HG02884 (cell line): Measurements from ENCODE around the gene ADARB1.

ENCODE experiments used
- ATAC-seq: cut with Tn5 transposase; IDR thresholded peaks from one replicate; pipeline ENCODE4 v1.9.1; 2021; ENCODE audit warnings: mild to moderate bottlenecking, moderate library complexity; ENCODE audit not compliant: unreplicated experiment

ADARB1 gene

DNA sequence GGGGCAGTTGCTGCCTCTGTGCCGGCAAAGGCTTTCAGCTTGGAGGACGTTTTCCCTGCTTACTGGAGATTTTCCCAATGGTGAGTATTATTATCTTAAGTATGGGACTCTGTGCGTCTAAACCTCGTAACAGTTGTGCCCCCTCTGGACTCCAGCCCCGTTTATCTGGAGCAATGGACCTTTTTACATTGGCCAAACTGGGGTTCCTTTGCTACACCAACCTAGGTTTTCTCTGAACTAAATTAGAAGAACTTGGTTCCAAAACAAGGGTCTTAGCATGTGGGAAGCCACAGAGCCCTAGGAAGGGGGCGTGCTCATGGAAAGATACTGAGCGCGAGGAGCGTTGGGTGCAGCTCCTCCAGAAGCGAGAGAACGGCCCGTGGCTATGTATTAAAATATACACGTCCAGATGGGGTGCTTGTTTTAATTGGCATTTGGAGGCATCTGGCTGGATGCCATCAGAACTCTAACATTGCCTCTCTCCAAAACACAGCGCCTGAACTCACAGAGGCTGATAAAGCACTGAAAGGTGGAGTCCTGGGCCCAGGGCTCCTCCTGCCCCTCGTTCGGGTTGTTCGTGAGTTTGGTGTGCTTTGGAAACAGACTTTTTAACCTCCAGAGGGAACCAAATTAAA, 184.9 kb downstream of the ADARB1 start:
- no peak for ATAC-seq

DNA sequence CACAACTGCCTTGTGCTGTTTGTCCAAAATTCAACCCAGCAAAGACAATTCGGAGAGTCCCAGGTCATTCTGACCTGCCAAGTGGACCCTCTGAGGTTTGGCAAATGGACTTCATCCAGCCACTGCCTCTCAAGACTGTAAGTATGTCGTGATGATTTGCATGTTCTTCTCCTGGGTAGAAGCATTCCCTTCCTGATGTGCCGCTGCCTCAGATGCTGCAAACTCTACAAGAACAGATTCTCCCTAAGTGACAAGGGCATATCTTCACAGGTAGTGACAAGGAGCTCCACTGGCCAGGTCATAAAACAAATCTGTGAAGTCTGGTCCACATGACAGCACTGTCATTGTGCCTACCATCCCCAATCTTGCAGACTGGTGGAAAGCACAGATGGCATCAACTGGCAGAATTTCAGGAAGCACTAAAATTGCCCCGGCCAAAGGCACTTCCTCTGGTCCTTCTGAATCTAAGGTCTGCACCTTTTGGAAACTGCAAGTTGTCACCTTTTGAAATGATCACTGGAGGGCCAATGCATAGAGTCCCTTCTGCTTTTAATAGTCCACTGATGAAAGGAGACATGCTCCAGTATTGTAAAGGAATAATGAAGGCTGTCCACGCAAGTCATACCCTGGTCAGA, 185.9 kb downstream of the ADARB1 start:
- ATAC-seq: no peak

DNA sequence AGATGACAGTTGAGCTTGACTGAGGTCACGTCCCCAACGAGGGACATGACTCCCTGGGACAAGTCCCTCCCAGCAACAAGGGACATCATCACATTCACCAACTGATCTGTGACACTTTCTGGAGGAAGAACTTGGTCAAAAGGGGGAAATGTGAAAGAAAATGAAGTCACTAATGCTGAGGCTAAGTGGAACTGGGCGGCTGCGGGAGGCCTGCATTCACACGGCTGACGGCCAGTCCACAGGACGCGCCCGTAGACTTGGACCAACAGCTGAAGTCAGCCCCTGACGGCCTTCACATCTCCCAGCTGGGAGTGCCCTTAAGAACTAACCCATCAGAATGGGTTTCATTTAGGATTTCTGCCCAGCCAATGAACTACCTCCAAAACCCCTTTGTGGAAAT, 186.7 kb downstream of the ADARB1 start:
- no peak for ATAC-seq

DNA sequence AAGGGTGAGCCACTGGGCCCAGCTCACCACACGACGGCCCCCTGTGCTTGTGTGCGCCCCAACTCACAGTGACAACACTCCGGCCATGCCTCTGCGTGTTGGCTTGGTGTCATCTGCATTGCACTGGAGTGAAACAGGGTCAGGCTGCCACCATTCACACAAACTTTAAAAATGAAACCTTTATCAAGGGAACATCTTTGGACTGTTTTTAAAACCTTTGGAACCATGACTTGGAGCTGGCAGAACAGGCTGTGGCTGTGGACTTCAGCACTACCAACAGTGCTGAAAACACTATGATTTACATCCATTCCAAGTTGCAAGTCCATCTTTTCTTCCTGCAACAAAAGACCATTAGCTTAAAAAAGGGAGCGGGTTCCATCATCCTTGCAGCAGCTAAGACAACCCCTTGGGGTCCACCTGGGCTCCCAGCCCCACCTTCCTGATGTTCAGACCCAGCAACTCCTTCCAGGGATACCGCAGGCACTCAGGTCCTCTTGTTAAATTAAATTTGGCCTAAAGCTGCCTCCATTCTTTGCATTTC, 187.7 kb downstream of the ADARB1 start:
- ATAC-seq: no peak

DNA sequence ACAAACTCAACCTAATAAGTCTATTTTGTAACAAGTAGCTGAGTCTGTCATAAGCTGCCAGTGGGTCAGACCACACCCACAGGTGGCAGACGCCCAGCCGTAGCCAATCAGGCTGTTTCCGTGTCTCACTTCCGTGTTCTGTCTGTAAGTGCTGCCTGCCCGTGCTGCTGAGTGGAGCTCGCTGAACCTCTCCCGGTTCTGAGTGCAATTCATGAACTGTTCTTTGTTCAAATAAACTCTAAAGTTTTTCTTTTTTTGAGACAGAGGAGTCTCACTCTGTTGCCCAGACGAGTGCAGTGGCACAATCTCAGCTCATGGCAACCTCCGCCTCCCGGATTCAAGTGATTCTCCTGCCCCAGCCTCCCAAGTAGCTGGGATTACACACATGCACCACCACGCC, 188.2 kb downstream of the ADARB1 start:
- ATAC-seq: no peak

DNA sequence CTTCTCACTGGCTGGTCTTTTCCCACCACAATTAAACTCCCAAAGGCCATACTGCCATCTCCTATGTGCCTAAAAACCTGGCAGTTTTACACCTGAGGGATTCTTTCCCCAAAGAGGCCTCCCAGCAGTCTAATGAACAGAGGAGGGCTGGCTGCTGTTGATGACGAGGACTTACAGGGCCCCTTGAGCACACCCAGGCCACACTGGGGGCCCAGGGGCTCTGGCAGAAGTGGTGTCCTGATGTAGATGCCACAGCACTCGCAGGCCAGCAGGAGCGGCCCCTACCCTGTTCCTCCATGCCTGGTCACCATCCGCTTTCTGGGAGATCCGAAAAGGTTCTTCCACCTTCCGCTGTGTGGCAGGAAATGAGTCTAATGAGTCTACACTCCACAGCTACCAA, 189.2 kb downstream of the ADARB1 start:
- ATAC-seq: no peak

DNA sequence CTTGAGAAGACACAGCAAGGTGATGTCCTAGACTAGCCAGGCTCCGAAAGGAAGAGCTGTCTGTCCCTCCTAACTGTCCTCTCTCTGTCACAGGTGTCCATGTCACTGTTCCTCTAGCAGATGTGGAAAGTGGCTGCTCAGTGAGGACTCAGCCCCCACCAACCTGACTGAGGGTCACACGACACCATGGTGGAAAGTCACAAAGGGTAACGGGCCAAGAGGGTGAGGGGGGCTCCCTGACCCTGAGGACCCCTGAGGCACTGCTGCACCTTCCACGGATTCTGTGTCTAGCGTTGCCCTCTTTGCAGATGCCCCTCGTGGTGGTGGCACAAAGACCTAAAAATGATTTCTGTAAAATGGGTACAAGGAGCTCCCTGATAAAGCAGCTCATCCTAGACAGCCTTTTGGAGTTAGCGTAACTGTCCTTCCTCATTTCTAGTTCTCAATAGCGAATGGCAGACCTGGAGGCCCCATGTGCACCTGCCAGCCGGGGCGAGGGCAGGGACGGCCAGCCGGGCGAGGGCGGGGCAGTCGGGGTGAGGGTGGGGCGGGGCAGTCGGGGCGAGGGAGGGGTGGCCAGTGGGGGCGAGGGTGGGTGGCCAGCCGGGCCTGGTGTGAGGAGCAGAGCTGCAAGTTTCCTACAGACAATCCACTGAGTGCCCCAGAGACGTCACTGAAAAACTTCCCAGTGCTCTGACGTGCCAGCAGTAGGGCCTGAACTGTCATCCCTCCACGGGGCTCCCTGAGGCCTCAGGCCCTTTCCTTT, 189.9 kb downstream of the ADARB1 start:
- ATAC-seq: no peak

DNA sequence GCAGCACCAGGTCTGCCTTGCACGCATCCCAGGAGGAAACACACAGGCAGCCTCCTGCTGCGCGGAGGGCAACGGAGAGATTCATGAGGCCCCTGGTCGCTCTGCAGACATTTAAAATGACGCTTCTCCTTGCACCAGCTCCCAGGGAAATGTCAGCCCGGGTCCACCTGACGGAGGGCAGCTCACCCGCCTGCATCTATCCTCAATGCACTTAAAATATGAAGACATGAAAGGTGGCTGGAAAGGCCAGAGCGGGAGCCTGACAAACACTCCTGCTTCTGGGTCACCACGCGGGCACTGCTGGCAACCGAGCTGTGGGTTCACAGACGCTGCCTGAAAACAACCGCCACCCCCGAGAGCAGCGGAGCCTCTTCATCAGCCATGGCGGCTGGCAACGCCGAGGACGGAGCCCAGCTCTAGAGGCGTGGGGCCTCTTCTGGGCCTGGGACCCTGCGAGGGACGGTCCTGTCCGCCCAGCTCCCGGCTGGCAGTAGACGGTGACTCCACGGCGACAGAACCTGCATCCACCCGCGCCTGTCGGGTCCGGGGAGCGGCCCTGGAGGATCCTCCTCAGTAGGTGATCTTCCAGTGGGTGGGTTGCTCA, 190.6 kb downstream of the ADARB1 start:
- no peak for ATAC-seq

DNA sequence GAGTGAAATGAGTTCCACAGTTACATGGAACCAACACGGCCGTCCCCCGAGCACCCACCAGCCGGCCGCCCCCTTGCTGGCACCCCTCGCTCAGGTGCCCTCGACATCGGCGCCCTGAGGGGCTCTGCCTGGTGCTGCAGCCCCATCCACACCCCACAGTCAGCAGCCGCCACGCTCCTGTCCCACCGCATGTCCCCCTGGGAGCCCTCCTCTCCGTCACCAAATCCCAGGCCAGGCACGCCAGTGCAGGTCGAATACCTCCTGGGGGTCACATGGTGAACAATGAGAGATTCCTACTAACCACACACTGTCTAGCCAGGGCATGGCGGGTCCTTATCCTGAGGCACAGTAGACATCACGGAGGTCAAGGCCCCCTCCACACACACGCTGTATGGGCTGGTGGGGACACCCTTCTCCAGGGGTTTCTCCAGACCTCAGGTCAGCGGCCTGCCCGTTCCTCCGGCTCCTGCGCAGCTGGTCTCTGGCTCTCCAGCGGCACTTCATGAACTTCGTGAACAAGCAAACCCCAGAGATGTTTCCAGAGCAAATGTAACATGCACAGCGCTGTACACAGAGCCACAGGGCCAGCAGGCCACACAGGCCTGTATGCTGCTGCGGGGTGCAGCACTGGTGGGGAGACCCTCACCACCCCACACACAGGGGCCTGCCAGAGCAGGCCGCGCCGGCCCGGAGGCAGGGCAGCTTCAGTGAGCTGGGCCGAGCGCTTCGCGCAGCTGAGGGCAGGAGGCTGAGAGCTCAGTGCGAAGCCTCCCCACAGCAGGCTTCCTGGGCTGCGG, 191.5 kb downstream of the ADARB1 start:
- no peak for ATAC-seq

DNA sequence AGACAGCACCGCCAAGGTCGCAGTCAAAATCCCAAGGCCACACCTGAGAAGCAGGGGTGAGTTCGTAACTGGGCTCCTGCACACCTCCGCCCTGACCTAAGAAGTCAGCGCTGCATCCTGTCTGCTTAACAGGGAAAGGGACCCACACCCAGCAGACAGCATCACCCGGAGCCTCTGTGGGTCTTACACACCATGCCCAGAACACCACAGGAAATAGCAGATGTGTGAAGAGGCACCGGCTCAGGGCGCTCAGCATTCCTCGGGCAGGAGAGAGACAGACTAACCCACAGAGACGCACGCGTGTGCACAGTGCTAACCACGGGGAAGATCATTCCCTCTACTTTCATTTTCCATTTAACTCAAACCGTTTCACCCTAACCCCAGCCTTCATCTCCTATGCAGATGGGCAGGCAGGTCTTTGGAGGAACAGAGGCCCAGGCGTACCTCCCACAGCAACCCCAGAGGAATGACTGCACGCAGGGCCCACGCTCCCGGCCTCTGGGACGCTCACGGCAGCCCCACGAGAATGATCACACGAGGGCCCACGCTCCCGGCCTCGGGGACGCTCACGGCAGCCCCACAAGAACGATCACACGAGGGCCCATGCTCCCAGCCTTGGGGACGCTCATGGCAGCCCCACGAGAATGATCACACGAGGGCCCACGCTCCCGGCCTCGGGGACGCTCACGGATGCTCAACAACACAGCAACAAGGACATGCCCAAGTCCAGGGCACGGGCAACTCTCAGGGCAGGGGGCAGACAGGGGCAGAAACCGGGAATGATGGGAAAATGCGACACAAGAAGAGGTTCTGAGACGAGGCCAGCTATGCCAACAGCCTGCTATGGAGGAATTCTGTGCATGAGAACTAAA, 192.4 kb downstream of the ADARB1 start:
- no peak for ATAC-seq

DNA sequence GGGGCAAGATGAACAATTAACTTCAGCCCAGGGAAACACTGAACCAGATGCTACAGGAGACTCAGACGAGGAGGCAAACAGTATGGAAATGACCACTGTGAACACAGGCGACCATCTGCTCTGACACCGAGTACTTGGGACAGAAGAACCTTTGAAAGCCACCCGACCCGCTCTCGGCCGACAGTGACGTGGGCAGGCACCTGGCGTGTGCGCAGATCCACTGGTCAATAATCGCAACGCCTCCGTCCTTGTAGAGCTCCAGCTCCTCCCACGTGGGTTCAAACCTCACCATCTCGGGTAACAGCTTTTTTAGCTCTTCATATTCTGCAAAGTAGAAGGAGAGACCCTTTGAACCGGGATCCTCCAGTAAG, 193.0 kb downstream of the ADARB1 start:
- no peak for ATAC-seq

DNA sequence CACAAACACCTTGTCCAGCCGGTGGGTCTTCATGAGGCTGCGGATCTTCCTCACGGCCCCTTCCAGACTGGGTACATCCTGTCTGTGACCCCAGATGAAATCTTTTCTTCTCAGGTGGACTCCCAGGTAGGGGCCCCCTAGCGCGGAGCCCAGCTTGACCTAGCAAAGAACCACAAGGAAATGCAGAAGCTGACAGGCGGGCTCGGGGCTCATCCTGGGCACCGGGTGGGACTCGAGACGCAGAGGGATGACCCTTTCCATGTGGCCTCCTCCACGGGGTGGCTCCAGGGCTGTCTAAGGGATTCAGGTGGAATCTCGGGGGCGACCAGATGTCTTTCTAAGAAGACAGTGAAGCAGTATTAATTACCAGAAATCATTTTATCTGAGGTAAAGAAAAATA, 195.5 kb downstream of the ADARB1 start:
- no peak for ATAC-seq

DNA sequence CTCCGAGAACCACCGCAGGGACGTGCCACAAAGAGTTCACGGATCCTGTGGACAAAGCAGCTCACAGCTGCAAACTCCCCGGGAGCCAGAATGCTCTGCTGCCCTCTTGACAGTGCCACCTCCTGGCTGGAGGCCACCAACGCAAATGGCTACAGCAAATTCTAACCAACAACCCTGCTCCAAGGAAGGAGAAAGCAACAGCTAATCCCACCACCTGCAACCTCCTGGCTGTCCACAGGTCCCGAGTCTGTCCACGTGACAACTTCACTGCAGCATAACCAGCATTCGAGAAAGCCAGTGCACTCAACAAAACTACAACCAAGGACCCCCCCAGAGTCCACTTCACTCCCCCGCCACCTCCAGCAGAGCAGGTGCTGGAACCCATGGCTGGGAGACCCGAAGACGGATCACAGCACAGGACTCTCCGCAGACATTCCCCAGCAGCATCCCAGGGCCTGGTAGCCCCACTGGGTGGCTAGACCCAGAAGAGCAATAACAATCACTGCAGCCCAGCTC, 196.0 kb downstream of the ADARB1 start:
- no peak for ATAC-seq
